ENCODE data around the gene RAD51D.
"Not testable (repeated sequence)": the region's sequence is repeated elsewhere in the genome, so short reads cannot be mapped to it uniquely, and the experiment has no call there.

The RAD51D gene

GRCh38 chr17:35119370-35120165, at the start of gene RAD51D:
RAD51D (minus strand) TSS chr17:35119860; CDS start chr17:35119613, 247 bp downstream.
- peak; percentile 57 to 74 (median 67) for DNase-seq (ENCODE audit: low read depth in 4 of 4, low spot score in 1 of 4)

DNA sequence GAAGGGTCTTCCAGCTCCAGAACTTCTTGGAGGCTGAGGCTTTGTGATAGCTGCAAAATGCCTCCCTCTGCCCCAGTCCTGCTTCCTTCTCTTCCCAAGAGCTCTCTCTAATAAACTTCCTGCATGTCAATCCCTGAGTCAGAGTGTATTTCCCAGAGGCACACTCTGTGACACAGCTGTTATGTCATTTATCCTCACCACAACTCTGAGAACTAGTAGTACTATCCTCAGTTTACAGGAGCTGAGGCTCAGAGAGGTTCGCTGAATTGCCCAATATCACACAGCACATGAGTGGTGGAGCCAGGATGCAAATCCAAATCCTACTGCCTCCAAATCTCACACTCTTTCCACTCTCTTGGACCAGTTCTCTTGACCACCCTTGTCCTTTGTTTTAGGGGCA, 48.0 kb upstream of the RAD51D start:
- no peak for DNase-seq (ENCODE audit: low read depth in 4 of 4, low spot score in 1 of 4)

GRCh38 chr17:35167046-35167445, 47.4 kb upstream of the RAD51D start:
- DNase-seq (ENCODE audit: low read depth in 4 of 4, low spot score in 1 of 4), result no peak

- no peak for DNase-seq (ENCODE audit: low read depth in 4 of 4, low spot score in 1 of 4)
These were observed 46.9 kb upstream of the RAD51D start for GRCh38 chr17:35166526-35166925.

DNA sequence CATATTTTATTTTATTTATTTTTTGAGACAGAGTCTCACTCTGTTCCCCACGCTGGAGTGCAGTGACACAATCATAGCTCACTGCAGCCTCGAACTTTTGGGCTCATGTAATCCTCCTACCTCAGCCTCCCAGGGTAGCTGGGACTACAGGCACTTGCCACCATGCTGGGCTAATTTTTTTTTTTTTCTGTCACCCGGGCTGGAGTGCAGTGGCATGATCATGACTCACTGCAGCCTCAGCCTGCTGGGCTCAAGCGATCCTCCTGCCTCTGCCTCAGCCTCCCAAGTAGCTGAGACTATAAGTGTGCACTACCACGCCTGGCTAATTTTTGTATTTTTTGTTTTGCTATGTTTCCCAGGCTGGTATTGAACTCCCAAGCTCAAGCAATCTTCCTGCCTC, 45.1 kb upstream of the RAD51D start:
- no peak for DNase-seq (ENCODE audit: low read depth in 4 of 4, low spot score in 1 of 4)

DNA sequence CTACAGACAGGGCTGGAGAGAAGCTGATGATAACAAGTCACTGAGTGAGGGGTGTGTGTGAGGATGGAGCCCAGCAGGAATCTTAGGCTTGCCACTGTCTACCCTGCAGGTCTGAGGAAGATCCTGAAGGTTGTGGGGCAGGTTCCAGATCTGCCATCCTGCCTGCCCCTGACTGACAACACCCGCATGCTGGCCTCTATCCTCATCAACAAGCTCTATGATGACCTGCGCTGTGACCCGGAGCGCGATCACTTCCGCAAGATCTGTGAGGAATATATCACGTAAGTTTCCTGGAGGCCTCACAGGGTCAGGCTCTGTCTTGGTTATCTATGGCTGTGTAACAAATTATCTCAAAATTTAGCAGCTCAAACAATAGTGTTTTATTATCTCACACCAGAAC, 44.2 kb upstream of the RAD51D start:
- DNase-seq (ENCODE audit: low read depth in 4 of 4, low spot score in 1 of 4), result no peak

- no peak for DNase-seq (ENCODE audit: low read depth in 4 of 4, low spot score in 1 of 4)
These were observed 43.1 kb upstream of the RAD51D start for GRCh38 chr17:35162755-35163154.

DNA sequence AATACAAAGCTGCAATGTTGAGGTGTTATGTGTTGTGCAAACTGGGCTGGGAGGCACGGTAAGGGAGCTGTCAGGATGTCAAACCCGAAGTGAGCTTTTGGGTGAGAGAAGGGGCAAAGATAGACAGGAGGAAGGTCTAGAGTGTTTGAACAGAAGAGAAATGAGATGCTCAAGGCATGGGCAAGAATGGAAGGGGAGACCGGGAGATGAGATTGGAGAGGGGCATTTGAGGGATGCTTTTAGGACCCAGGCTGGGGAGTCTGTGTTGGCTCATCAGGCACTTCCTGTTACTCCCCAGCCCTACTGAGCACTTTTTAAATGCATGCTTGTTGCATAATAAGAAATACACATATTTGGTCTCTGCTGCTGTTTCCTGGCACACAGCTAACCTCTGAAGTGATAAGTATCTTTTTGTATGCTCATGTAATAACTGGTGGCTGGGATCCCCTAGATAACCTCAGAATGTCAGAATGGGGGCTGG, 41.7 kb upstream of the RAD51D start:
- DNase-seq (ENCODE audit: low read depth in 4 of 4, low spot score in 1 of 4), result no peak

- peak in 1 of 4 experiments; percentile 13 for DNase-seq (ENCODE audit: low read depth in 4 of 4, low spot score in 1 of 4)
These were observed 40.9 kb upstream of the RAD51D start for GRCh38 chr17:35160354-35161201.

- no peak for DNase-seq (ENCODE audit: low read depth in 4 of 4, low spot score in 1 of 4)
These were observed 40.3 kb upstream of the RAD51D start for GRCh38 chr17:35159940-35160339.

DNA sequence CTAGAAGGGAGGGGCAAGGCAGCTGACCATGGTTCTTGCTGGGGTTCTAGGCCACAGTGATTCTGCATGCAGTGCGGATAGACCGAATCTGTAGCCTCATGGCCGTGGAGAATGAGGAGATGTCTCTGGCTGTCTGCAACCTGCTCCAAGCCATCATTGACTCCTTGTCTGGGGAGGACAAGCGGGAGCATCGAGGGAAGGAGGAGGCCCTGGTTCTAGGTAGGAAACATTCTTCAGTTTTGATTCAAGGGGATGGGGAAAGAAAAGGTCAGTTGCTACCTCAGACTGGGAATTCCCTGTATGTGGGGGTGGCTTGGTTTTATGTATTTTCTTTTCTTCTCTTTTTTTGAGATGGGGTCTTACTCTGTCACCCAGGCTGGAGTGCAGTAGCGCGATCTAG, 35.6 kb upstream of the RAD51D start:
- DNase-seq (ENCODE audit: low read depth in 4 of 4, low spot score in 1 of 4), result no peak

- no peak for DNase-seq (ENCODE audit: low read depth in 4 of 4, low spot score in 1 of 4)
These were observed 34.8 kb upstream of the RAD51D start for GRCh38 chr17:35154196-35155165.

- no peak for DNase-seq (ENCODE audit: low read depth in 4 of 4, low spot score in 1 of 4)
These were observed 32.9 kb upstream of the RAD51D start for GRCh38 chr17:35152421-35153140.

DNA sequence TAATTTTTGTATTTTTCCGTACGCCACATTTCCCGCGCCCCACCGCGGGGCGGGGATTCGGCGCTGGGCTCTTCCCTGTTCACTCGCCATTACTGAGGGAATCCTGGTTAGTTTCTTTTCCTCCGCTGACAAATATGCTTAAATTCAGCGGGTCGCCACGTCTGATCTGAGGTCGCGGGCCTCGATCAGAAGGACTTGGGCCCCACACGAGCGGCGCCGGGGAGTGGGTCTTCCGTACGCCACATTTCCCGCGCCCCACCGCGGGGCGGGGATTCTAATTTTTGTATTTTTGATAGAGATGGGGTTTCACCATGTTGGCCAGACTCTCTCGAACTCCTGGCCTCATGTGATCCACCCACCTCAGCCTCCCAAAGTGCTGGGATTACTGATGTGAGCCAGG, 31.4 kb upstream of the RAD51D start:
- not testable (repeated sequence) for DNase-seq (ENCODE audit: low read depth in 4 of 4, low spot score in 1 of 4)

GRCh38 chr17:35149941-35150340, 30.3 kb upstream of the RAD51D start:
- no peak for DNase-seq (ENCODE audit: low read depth in 4 of 4, low spot score in 1 of 4)

GRCh38 chr17:35148144-35148543, 28.5 kb upstream of the RAD51D start:
- DNase-seq (ENCODE audit: low read depth in 4 of 4, low spot score in 1 of 4), result no peak

DNA sequence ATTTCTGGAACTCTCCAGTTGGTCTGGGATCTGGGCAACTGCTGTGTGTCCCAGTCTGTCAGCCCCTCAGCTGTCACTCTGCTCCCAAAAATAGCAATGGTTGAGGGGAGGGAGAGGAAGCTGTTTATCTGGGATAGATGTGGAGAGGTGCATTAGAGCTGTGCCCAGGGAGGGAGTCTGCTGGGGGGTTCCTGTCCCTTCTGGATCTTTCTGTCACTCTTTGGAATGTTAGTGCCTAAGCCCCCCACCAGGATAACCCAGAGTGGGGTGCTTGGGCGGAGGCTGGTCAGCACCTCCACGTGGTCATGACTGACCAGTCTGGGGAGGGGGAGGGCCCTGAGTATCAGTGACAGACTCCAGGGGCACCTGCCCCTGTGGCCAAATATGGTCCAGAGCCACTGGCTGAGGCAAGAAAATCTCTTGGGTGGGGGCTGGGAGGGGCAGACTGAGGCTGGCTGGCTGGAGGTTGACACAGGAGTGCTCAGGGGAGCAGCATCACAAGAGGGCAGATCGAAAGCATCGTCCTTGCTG, 27.8 kb upstream of the RAD51D start, which contains the start of gene UNC45B:
Gene UNC45B (plus strand): TSS at position 443 of the 531 bp plus-strand sequence. CDS start 447 bp downstream, outside the sequence.
- DNase-seq (ENCODE audit: low read depth in 4 of 4, low spot score in 1 of 4), result no peak

DNA sequence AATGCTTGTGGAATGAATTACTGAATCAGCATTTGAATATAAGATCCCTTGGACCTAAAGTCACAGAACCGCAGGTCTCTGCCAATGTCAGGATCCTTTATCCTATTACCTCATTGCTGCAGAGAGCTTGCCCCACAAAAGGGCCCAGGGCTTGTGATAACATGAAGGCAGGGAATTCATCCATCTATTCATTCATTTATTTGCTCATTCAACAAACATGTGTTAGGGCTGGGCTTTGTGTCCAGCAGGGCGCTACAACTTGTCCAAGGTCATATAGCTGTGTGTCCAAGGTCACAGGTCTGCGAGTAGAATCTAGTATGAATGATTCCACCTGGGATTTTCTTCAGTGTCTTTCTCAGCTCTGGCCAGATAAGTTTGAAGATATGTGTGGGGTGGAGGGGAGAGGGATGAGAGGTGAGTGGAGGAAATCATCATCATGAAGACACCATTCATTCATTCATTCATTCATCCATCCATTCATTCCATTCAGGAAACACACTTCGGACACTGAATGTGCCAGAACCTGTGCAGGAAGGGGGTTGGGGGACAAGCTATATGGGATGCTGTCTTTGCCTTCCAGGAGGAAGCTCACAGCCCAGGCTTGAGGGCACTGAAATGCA, 26.7 kb upstream of the RAD51D start:
- no peak for DNase-seq (ENCODE audit: low read depth in 4 of 4, low spot score in 1 of 4)

DNA sequence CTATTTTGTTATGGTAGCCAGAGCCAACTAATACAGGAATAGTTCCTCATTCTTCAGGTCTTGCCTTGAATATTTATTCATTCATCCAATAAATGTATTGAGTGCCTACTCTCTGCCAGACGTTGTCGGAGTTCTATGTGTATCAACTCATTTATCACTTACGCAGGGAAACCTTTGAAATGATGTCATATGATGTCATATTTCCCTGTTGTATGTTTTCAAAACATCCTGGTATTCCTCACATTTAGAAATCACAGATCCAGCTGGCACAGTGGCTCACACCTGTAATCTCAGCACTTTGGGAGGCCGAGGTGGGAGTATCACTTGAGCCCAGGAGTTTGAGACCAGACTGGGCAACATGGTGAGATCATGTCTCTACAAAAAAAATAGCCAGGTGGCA, 25.2 kb upstream of the RAD51D start:
- no peak for DNase-seq (ENCODE audit: low read depth in 4 of 4, low spot score in 1 of 4)

- DNase-seq (ENCODE audit: low read depth in 4 of 4, low spot score in 1 of 4), result no peak
These were observed 22.8 kb upstream of the RAD51D start for GRCh38 chr17:35142467-35142796.
